GM23338 (cell line): ENCODE results near the gene BICD2. TPM values are rescaled to one million over a fixed set of nuclear protein-coding genes. Genes with fewer than 3 reads are reported as not detected.
"Not testable (repeated sequence)": the region's sequence is repeated elsewhere in the genome, so short reads cannot be mapped to it uniquely, and the experiment has no call there.

Source experiments
- ATAC-seq: fragments of 200-7000 bp; cut with Tn5 transposase; 3 replicates; pipeline ENCODE4 v1.9.1; 2020
- DNase-seq: peaks from one replicate; pipeline ENCODE4 v3.0.0-alpha.2; 2015; ENCODE audit warnings: low spot score
- H2AFZ ChIP-seq: fragments of 200-600 bp; sonication (generic); 2 replicates; pipeline ENCODE4 v1.8.0; 2016; ENCODE audit warnings: antibody characterized with exemption, mild to moderate bottlenecking, moderate library complexity
- H3F3A ChIP-seq: fragments of 200-600 bp; sonication (generic); replicated peaks from 2 replicates; pipeline ENCODE4 v1.8.0; 2017; ENCODE audit warnings: antibody characterized with exemption, mixed run types, low read depth
- H3K27ac ChIP-seq: fragments of 200-600 bp; sonication (generic); 2 replicates; pipeline ENCODE4 v1.6.1; 2016; ENCODE audit warnings: low read depth
- H3K27me3 ChIP-seq: fragments of 200-600 bp; sonication (generic); 2 replicates; pipeline ENCODE4 v1.8.0; 2016; ENCODE audit warnings: mild to moderate bottlenecking, mixed run types, moderate library complexity; ENCODE audit not compliant: insufficient read depth
- H3K36me3 ChIP-seq: fragments of 200-600 bp; sonication (generic); 2 replicates; pipeline ENCODE4 v1.8.0; 2016; ENCODE audit warnings: mild to moderate bottlenecking; ENCODE audit not compliant: insufficient read depth
- H3K4me1 ChIP-seq: fragments of 200-600 bp; sonication (generic); 2 replicates; pipeline ENCODE4 v1.8.0; 2016; ENCODE audit warnings: mild to moderate bottlenecking, moderate library complexity; ENCODE audit not compliant: insufficient read depth
- H3K4me2 ChIP-seq: fragments of 200-600 bp; sonication (generic); 2 replicates; pipeline ENCODE4 v1.7.1; 2017; ENCODE audit warnings: mixed run types
- H3K4me3 ChIP-seq: fragments of 200-600 bp; sonication (generic); 2 replicates; pipeline ENCODE4 v1.6.1; 2016; ENCODE audit warnings: mixed run types
- H3K79me2 ChIP-seq: fragments of 200-600 bp; sonication (generic); replicated peaks from 2 replicates; pipeline ENCODE4 v1.8.0; 2017; ENCODE audit warnings: mild to moderate bottlenecking; ENCODE audit not compliant: insufficient read depth
- H3K9me2 ChIP-seq: fragments of 200-600 bp; sonication (generic); 2 replicates; pipeline ENCODE4 v1.8.0; 2017; ENCODE audit not compliant: insufficient read depth
- H4K20me1 ChIP-seq: fragments of 200-600 bp; sonication (generic); replicated peaks from 2 replicates; pipeline ENCODE4 v1.8.0; 2017; ENCODE audit warnings: mild to moderate bottlenecking; ENCODE audit not compliant: insufficient read depth
- H3K27ac Mint-ChIP-seq: 2 replicates; pipeline ENCODE4 v1.8.0; 2020; ENCODE audit warnings: inconsistent platforms, mild to moderate bottlenecking, moderate library complexity, mixed read lengths
- H3K27me3 Mint-ChIP-seq: 3 replicates; pipeline ENCODE4 v1.8.0; 2022; ENCODE audit warnings: low read depth, mild to moderate bottlenecking, moderate library complexity, mixed read lengths, inconsistent platforms; ENCODE audit not compliant: insufficient read depth, poor library complexity
- H3K36me3 Mint-ChIP-seq: 3 replicates; pipeline ENCODE4 v1.8.0; 2021; ENCODE audit warnings: low read depth, mild to moderate bottlenecking, inconsistent platforms, moderate library complexity, mixed read lengths
- H3K4me1 Mint-ChIP-seq: 3 replicates; pipeline ENCODE4 v1.8.0; 2020; ENCODE audit warnings: mild to moderate bottlenecking, inconsistent platforms, mixed read lengths
- H3K4me3 Mint-ChIP-seq: 3 replicates; pipeline ENCODE4 v1.8.0; 2021; ENCODE audit warnings: moderate library complexity, mild to moderate bottlenecking, inconsistent platforms, mixed read lengths
- H3K9me3 Mint-ChIP-seq: 3 replicates; pipeline ENCODE4 v1.8.0; 2020; ENCODE audit warnings: moderate library complexity, mild to moderate bottlenecking, inconsistent platforms, mixed read lengths
- EZH2 ChIP-seq: fragments of 200-600 bp; sonication (generic); IDR thresholded peaks from one replicate; pipeline ENCODE4 v1.8.0; 2017; ENCODE audit warnings: antibody characterized with exemption, mild to moderate bottlenecking, low read depth; ENCODE audit not compliant: unreplicated experiment
- EZH2phosphoT487 ChIP-seq: fragments of 200-600 bp; sonication (generic); IDR thresholded peaks from one replicate; pipeline ENCODE4 v1.8.1; 2018; ENCODE audit warnings: antibody characterized with exemption; ENCODE audit not compliant: unreplicated experiment
- JUNB ChIP-seq: IDR thresholded peaks from one replicate; pipeline ENCODE4 v1.6.1; 2016; ENCODE audit warnings: antibody characterized with exemption; ENCODE audit not compliant: unreplicated experiment
- NANOG ChIP-seq: IDR thresholded peaks from 2 replicates; pipeline ENCODE4 v1.6.1; 2016; ENCODE audit warnings: antibody characterized with exemption, borderline replicate concordance
- POLR2AphosphoS5 ChIP-seq: IDR thresholded peaks from 2 replicates; pipeline ENCODE4 v1.6.1; 2016; ENCODE audit warnings: antibody characterized with exemption, low read depth
- STAT1 ChIP-seq: IDR thresholded peaks from one replicate; pipeline ENCODE4 v1.6.1; 2016; ENCODE audit warnings: antibody characterized with exemption; ENCODE audit not compliant: unreplicated experiment
- ZNF114 ChIP-seq: fragments of 250-450 bp; sonication (Bioruptor Pico); IDR thresholded peaks from 2 replicates; pipeline ENCODE4 v1.5.0; 2020; ENCODE audit warnings: mild to moderate bottlenecking, moderate library complexity
- ZNF331 ChIP-seq: fragments of 250-450 bp; sonication (Bioruptor Pico); IDR thresholded peaks from 2 replicates; pipeline ENCODE4 v1.5.0; 2020; ENCODE audit warnings: low read depth, mild to moderate bottlenecking, moderate library complexity
- polyA plus RNA-seq: library from polyadenylated mRNA; unstranded; fragments of >200 nt; fragmentation: Nextera tagmentation; extraction: Ambion mirVana; gene quantifications from 2 replicates; pipeline ENCODE4 v1.2.1, GENCODE V29; 2016
- total RNA-seq: library from RNA; depleted of rRNA; stranded (reverse); fragments of >200 nt; shearing (Covaris generic); gene quantifications from 2 replicates; pipeline ENCODE4 v1.2.3, GENCODE V29; 2014
- TF ChIP-seq, protein P1 (sequence below), 2 experiments: fragments of 200-600 bp in 1 of 2; sonication (generic) in 1 of 2; conservative IDR thresholded peaks; 2 replicates each; pipeline versions ENCODE4 v1.5.1 to v1.6.1; 2016 to 2017; ENCODE audit warnings: antibody characterized with exemption in 2 of 2, low read depth in 2 of 2, mild to moderate bottlenecking in 2 of 2, moderate library complexity in 1 of 2
- TF ChIP-seq, protein P2 (sequence below): IDR thresholded peaks from 2 replicates; pipeline ENCODE4 v1.6.1; 2016; ENCODE audit warnings: antibody characterized with exemption
- TF ChIP-seq, protein P3 (sequence below): fragments of 250-450 bp; sonication (Bioruptor Pico); IDR thresholded peaks from 2 replicates; pipeline ENCODE4 v1.5.0; 2020; ENCODE audit warnings: mild to moderate bottlenecking, moderate library complexity

BICD2 gene
- total and polyA plus RNA-seq, 2 experiments from 2014 or later = 8.7 to 34.3 TPM

DNA sequence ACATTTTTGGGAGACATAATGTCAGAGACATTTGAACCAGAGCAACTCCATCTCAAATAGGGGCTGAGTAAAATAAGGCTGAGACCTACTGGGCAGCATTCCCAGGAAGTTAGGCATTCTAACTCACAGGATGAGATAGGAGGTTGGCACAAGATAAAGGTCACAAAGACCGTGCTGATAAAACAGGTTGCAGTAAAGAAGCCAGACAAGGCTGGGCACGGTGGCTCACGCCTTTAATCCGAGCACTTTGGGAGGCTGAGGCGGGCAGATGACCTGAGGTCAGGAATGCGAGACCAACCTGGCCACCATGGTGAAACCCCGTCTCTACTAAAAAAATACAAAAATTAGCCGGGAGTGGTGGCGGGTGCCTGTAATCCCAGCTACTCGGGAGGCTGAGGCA, 4.2 kb upstream of the BICD2 start:
- not testable (repeated sequence) for H3K36me3 Mint-ChIP-seq, H3K4me3 Mint-ChIP-seq, H3K4me2 ChIP-seq, DNase-seq, H3K9me3 Mint-ChIP-seq, H3K27ac ChIP-seq, H3K27ac Mint-ChIP-seq, H3K9me2 ChIP-seq, ATAC-seq, H4K20me1 ChIP-seq, H3K79me2 ChIP-seq, H3F3A ChIP-seq, H3K4me3 ChIP-seq, H3K4me1 ChIP-seq, H3K27me3 ChIP-seq, H3K36me3 ChIP-seq
- H2AFZ ChIP-seq = peak overlapping the region; percentile 18; the same call in 1 of the 2 replicates
- Mint-ChIP-seq H3K27me3 (peaks cover 11% of the 10 kb centered on the region), H3K4me1 (peaks cover 20% of the 10 kb centered on the region)

GRCh38 chr9:92767066-92768054, 2.7 kb upstream of the BICD2 start:
- H3K36me3 Mint-ChIP-seq = no peaks in the 10 kb centered on the region; the same call in 2 of the 3 replicates
- 0 out of 3 replicates have a peak overlapping the region, but pooled peaks have one; percentile 21 for H3K4me3 Mint-ChIP-seq
- ATAC-seq (no peak), DNase-seq (no peak)
- Histone ChIP-seq H3K4me1 (peaks cover 9% of the 10 kb centered on the region; the same call in 1 of the 2 replicates), H3K36me3 (no peaks in the 10 kb centered on the region), H3K27ac (no peak overlapping the region), H4K20me1 (peaks cover 12% of the 10 kb centered on the region), H3K79me2 (peaks cover 20% of the 10 kb centered on the region), H3K4me3 (no peak overlapping the region), H3K4me2 (no peak overlapping the region), H2AFZ (no peak overlapping the region), H3K9me2 (0 out of 2 replicates have a peak, but pooled peaks cover 3% of the 10 kb centered on the region), H3F3A (peaks cover 4% of the 10 kb centered on the region; the same call in 1 of the 2 replicates), H3K27me3 (no peaks in the 10 kb centered on the region)
- peaks cover 20% of the 10 kb centered on the region for H3K27me3 Mint-ChIP-seq
- H3K4me1 Mint-ChIP-seq = peaks cover 33% of the 10 kb centered on the region
- peak overlapping the region; percentile 41; the same call in 1 of the 2 replicates for H3K27ac Mint-ChIP-seq
- H3K9me3 Mint-ChIP-seq = no peaks in the 10 kb centered on the region
- no peak for TF ChIP-seq STAT1
- no peak for TF ChIP-seq ZNF114 (CRISPR knock-in tag)
- TF ChIP-seq, protein P1, sequence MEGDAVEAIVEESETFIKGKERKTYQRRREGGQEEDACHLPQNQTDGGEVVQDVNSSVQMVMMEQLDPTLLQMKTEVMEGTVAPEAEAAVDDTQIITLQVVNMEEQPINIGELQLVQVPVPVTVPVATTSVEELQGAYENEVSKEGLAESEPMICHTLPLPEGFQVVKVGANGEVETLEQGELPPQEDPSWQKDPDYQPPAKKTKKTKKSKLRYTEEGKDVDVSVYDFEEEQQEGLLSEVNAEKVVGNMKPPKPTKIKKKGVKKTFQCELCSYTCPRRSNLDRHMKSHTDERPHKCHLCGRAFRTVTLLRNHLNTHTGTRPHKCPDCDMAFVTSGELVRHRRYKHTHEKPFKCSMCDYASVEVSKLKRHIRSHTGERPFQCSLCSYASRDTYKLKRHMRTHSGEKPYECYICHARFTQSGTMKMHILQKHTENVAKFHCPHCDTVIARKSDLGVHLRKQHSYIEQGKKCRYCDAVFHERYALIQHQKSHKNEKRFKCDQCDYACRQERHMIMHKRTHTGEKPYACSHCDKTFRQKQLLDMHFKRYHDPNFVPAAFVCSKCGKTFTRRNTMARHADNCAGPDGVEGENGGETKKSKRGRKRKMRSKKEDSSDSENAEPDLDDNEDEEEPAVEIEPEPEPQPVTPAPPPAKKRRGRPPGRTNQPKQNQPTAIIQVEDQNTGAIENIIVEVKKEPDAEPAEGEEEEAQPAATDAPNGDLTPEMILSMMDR (conservative IDR thresholded peaks at IDR 0.05; ENCODE audit: low read depth in 2 of 2) = no peak
- TF ChIP-seq, protein P2, sequence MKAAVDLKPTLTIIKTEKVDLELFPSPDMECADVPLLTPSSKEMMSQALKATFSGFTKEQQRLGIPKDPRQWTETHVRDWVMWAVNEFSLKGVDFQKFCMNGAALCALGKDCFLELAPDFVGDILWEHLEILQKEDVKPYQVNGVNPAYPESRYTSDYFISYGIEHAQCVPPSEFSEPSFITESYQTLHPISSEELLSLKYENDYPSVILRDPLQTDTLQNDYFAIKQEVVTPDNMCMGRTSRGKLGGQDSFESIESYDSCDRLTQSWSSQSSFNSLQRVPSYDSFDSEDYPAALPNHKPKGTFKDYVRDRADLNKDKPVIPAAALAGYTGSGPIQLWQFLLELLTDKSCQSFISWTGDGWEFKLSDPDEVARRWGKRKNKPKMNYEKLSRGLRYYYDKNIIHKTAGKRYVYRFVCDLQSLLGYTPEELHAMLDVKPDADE = no peak
- TF ChIP-seq ZNF331 (CRISPR knock-in tag) = no peak
- no peak for TF ChIP-seq EZH2
- no peak for TF ChIP-seq POLR2AphosphoS5
- TF ChIP-seq EZH2phosphoT487 = no peak
- TF ChIP-seq, protein P3, sequence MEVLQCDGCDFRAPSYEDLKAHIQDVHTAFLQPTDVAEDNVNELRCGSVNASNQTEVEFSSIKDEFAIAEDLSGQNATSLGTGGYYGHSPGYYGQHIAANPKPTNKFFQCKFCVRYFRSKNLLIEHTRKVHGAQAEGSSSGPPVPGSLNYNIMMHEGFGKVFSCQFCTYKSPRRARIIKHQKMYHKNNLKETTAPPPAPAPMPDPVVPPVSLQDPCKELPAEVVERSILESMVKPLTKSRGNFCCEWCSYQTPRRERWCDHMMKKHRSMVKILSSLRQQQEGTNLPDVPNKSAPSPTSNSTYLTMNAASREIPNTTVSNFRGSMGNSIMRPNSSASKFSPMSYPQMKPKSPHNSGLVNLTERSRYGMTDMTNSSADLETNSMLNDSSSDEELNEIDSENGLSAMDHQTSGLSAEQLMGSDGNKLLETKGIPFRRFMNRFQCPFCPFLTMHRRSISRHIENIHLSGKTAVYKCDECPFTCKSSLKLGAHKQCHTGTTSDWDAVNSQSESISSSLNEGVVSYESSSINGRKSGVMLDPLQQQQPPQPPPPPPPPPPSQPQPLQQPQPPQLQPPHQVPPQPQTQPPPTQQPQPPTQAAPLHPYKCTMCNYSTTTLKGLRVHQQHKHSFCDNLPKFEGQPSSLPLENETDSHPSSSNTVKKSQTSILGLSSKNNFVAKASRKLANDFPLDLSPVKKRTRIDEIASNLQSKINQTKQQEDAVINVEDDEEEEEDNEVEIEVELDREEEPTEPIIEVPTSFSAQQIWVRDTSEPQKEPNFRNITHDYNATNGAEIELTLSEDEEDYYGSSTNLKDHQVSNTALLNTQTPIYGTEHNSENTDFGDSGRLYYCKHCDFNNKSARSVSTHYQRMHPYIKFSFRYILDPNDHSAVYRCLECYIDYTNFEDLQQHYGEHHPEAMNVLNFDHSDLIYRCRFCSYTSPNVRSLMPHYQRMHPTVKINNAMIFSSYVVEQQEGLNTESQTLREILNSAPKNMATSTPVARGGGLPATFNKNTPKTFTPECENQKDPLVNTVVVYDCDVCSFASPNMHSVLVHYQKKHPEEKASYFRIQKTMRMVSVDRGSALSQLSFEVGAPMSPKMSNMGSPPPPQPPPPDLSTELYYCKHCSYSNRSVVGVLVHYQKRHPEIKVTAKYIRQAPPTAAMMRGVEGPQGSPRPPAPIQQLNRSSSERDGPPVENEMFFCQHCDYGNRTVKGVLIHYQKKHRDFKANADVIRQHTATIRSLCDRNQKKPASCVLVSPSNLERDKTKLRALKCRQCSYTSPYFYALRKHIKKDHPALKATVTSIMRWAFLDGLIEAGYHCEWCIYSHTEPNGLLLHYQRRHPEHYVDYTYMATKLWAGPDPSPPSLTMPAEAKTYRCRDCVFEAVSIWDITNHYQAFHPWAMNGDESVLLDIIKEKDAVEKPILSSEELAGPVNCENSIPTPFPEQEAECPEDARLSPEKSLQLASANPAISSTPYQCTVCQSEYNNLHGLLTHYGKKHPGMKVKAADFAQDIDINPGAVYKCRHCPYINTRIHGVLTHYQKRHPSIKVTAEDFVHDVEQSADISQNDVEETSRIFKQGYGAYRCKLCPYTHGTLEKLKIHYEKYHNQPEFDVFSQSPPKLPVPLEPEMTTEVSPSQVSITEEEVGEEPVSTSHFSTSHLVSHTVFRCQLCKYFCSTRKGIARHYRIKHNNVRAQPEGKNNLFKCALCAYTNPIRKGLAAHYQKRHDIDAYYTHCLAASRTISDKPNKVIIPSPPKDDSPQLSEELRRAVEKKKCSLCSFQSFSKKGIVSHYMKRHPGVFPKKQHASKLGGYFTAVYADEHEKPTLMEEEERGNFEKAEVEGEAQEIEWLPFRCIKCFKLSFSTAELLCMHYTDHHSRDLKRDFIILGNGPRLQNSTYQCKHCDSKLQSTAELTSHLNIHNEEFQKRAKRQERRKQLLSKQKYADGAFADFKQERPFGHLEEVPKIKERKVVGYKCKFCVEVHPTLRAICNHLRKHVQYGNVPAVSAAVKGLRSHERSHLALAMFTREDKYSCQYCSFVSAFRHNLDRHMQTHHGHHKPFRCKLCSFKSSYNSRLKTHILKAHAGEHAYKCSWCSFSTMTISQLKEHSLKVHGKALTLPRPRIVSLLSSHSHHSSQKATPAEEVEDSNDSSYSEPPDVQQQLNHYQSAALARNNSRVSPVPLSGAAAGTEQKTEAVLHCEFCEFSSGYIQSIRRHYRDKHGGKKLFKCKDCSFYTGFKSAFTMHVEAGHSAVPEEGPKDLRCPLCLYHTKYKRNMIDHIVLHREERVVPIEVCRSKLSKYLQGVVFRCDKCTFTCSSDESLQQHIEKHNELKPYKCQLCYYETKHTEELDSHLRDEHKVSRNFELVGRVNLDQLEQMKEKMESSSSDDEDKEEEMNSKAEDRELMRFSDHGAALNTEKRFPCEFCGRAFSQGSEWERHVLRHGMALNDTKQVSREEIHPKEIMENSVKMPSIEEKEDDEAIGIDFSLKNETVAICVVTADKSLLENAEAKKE (CRISPR knock-in tag) = no peak
- TF ChIP-seq NANOG = no peak
- TF ChIP-seq JUNB = no peak
